ENCODE results near the gene NAP1L4.

The NAP1L4 gene

GRCh38 chr11:2934021-2934550, 58.0 kb downstream of the NAP1L4 start:
- DNase-seq, result no peak

- no peak for DNase-seq
Measured at GRCh38 chr11:2933375-2934020, 58.6 kb downstream of the NAP1L4 start.

GRCh38 chr11:2932850-2933251, 59.3 kb downstream of the NAP1L4 start:
- DNase-seq, result no peak

GRCh38 chr11:2931771-2932738, 60.1 kb downstream of the NAP1L4 start:
- DNase-seq, result no peak

GRCh38 chr11:2931420-2931746, 60.7 kb downstream of the NAP1L4 start:
- no peak for DNase-seq

- peak; percentile 45 for DNase-seq
Measured at GRCh38 chr11:2930704-2931419, 61.3 kb downstream of the NAP1L4 start.

- no peak for DNase-seq
Measured at GRCh38 chr11:2929950-2930703, 62.0 kb downstream of the NAP1L4 start.

- no peak for DNase-seq
Measured at GRCh38 chr11:2929531-2929949, 62.6 kb downstream of the NAP1L4 start.

- peak; percentile 45 for DNase-seq
Measured at GRCh38 chr11:2928605-2929530, 63.3 kb downstream of the NAP1L4 start, which contains the start of gene PHLDA2. PHLDA2 (minus strand) TSS chr11:2929420; CDS start chr11:2929364, 56 bp downstream.

- no peak for DNase-seq
Measured at GRCh38 chr11:2927851-2928604, 64.1 kb downstream of the NAP1L4 start.

- no peak for DNase-seq
Measured at GRCh38 chr11:2927121-2927800, 64.9 kb downstream of the NAP1L4 start.

- no peak for DNase-seq
Measured at GRCh38 chr11:2926611-2927051, 65.5 kb downstream of the NAP1L4 start.

- no peak for DNase-seq
Measured at GRCh38 chr11:2924821-2925675, 67.1 kb downstream of the NAP1L4 start.

- DNase-seq, result no peak
Measured at GRCh38 chr11:2924381-2924780, 67.7 kb downstream of the NAP1L4 start.

- DNase-seq, result no peak
Measured at GRCh38 chr11:2923446-2924375, 68.4 kb downstream of the NAP1L4 start.

GRCh38 chr11:2922655-2923054, 69.5 kb downstream of the NAP1L4 start:
- no peak for DNase-seq

GRCh38 chr11:2921742-2922493, 70.2 kb downstream of the NAP1L4 start:
- no peak for DNase-seq

All from activated gamma-delta T cell treated with Interleukin-2 at 50 U/mL for 16 hours (primary cell).